Activated naive CD4-positive, alpha-beta T cell treated with Interleukin-2 at 50 U/mL for 16 hours (primary cell): ENCODE data around the gene LSM14A.
"Not testable (repeated sequence)": the region's sequence is repeated elsewhere in the genome, so short reads cannot be mapped to it uniquely, and the experiment has no call there.

Experiments
- DNase-seq: peaks from one replicate; pipeline ENCODE4 v3.0.0-alpha.2; 2020

The LSM14A gene

DNA sequence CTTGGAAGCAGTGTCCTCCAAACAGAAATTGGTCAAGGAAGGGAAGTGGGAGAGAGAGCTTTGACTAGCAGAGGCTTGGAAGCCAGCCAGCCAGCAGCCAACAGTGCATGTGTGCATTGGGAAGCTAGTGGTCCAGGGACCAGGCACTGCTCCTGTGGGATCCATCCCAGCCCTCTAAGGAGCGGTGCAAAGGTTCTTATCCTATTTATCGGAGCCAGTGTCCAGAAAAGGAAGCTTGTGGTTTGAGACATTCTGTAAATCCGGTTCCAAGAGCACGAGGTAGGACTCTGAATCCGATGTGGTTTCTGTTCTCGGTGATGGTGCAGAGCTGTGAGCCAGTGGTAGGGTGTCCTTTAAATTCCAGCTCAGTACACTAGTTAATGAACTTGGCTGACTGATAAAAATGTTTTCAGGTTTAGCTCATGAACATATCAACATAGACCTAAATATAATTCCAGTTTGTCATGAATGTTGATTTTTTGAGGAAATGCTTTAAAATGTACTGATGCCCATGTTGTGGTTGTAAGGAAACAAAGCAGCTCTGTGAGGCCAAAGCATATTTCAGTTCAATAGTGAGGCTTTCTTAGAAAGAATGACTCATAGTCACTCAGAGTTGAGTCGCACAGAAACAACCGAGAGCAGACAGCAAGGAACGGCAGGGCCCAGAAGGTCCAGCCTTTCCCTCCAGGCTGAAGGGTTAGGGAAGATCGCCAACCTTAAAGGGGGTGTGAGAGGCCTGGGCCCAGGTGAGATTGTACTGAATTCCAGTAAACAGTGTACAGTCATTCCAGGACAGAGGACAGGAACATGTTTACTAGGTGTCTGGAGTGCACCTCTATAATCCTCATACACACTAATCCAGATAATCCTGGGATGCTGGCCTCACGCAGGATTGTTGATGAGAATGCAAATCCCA, 60.5 kb downstream of the LSM14A start:
- peak; percentile 11 for DNase-seq

GRCh38 chr19:34235425-34235940, 63.2 kb downstream of the LSM14A start:
- DNase-seq = no peak

GRCh38 chr19:34236035-34236987, 64.0 kb downstream of the LSM14A start:
- no peak for DNase-seq

- DNase-seq = no peak
Measured at GRCh38 chr19:34237283-34237682, 65.0 kb downstream of the LSM14A start.

DNA sequence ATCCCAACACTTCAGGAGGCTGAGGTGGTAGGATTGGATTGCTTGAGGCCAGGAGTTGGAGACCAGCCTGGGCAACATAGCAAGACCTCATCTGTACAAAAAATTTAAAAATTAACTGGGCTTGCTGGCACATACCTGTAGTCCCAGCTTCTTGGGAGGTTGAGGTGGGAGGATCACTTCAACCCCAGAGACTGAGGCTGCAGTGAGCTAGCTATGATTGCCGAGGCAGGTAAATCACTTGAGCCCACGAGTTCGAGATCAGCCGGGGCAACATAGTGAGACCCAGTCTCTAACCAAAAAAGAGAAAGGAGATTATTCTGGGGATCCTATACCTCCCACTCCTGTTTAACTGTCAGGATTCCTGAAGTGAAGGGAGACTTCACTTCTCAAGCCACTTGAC, 65.6 kb downstream of the LSM14A start:
- DNase-seq = no peak

GRCh38 chr19:34241513-34242337, 69.4 kb downstream of the LSM14A start:
- DNase-seq = no peak

GRCh38 chr19:34243138-34243875, 71.0 kb downstream of the LSM14A start:
- DNase-seq = not testable (repeated sequence)

DNA sequence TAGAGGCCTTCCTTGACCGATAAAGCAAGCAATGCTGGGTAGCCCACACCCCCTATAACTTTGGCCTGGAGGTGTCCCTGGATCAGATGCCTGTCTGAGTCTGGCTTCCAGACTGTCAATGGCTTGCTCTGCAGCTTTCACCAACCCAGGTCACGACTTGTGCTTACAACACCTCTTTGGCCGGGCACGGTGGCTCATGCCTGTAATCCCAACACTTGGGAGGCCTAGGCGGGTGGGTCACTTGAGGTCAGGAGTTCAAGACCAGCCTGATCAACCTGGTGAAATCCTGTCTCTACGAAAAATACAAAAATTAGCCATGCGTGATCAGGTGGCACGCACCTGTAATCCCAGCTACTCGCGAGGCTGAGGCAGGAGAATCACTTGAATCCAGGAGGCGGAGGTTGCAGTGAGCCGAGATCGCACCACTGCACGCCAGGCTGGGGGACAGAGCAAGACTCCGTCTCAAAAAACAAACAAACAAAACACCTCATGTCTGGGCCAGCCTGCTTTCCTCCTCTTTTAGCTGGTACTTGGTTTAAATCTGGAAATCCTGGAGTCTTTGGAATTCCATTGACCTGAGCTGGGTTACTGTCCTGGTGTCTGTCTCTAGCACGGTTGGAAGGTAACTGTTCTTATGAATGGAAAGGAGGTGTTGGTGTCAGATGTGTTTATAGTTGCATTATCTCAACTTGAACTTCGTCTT, 71.7 kb downstream of the LSM14A start:
- no peak for DNase-seq

GRCh38 chr19:34244611-34245299, 72.5 kb downstream of the LSM14A start:
- no peak for DNase-seq

GRCh38 chr19:34246340-34246739, 74.0 kb downstream of the LSM14A start:
- no peak for DNase-seq

GRCh38 chr19:34248941-34249340, 76.6 kb downstream of the LSM14A start:
- no peak for DNase-seq

- not testable (repeated sequence) for DNase-seq
Measured at GRCh38 chr19:34253167-34253566, 80.9 kb downstream of the LSM14A start.

GRCh38 chr19:34253681-34254045, 81.4 kb downstream of the LSM14A start:
- not testable (repeated sequence) for DNase-seq

DNA sequence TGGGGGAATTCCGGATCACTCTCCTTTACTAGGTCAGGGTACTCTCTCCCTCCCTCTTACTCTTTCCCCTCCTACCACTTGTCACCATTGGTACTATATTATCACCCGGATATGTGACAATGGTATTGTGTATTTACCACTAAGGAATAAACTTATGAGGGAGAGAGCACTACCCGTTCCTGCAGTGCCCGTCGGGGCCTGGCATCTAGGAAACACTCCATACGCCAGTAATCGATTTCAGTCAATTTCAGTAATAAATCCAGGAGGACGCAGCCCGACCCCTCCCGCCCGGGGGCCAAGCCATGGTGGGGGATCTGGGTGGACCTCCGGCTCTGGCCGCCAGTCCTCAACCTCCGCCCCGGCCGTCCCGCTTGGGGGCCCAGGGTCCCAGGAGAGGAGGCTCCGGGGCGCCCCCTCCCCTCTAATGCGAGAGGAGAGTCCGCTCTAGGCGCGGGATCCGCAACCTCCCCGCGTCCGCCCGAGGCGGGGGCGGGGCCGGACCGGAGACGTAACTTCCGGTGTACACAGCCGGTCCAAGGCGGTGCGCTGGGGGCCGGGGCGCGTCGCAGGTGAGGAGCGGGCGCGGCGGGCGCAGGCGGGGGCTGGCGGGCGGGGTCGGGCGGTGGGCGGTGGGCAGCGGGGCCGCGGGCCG, 81.9 kb downstream of the LSM14A start, which contains the start of gene GARRE1:
Gene GARRE1 (plus strand): TSS at position 509 of the 652 bp plus-strand sequence. CDS start 45,920 bp downstream, outside the sequence.
- peak; percentile 85 for DNase-seq

GRCh38 chr19:34254698-34255432, 82.6 kb downstream of the LSM14A start:
- DNase-seq = peak; percentile 33

GRCh38 chr19:34255546-34255945, 83.2 kb downstream of the LSM14A start:
- DNase-seq = no peak

DNA sequence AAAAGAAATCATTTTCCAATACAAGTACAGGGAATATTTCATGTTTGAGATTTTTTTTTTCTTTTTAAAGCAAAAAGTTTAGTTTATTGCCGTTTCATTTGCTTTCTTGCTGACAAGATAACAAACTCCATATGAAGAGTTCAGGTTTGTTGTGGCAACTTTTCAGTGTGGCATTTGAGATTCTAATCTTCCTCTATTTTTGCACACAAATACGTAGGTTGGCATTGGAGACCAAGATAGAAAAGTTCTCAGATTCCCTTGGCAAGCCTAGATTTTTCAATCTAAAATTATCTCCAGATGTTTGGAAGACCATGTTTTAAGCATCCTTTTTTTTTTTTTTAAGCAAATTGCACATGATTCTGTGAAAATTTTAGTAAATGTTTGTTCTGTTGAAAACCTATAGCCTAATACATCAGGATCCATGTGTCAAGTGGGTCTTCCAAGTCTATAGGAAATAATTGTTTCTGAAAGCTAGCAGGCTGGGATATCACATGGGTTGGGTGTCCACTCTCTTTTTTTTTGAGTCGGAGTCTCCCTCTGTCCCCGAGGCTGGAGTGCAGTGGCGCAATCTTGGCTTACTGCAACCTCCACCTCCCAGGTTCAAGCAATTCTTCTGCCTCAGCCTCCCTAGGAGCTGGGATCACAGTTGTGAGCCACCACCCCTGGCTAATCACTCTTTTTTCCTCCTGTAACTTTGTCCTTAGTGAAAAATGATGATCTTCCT, 84.7 kb downstream of the LSM14A start:
- DNase-seq = no peak

- DNase-seq = no peak
Measured at GRCh38 chr19:34257559-34257924, 85.2 kb downstream of the LSM14A start.
